Lower leg skin (tissue), 4 donors: Measurements from ENCODE around the gene DDIT4L. TPM values are rescaled to one million over a fixed set of nuclear protein-coding genes. Genes with fewer than 3 reads are reported as not detected.

Experiments
- DNase-seq, 2 donors: peaks; one replicate each; pipeline ENCODE4 v3.0.0-alpha.2; 2019; ENCODE audit warnings: low spot score in 2 of 2
- H3K4me3 ChIP-seq: fragments of 200-600 bp; sonication (generic); 2 replicates; pipeline ENCODE4 v1.5.1; 2017; ENCODE audit warnings: mild to moderate bottlenecking, low read depth; ENCODE audit not compliant: poor library complexity, severe bottlenecking
- POLR2A ChIP-seq, 2 donors: fragments of 450-650 bp; IDR thresholded peaks; one replicate each; pipeline ENCODE4 v1.6.1; 2016 to 2017; ENCODE audit warnings: antibody characterized with exemption in 2 of 2, mild to moderate bottlenecking in 1 of 2, moderate library complexity in 1 of 2
- WGBS, 2 donors: methylation state at CpG; one replicate each; pipeline ENCODE4 v1.1.5; 2018; 5-methylcytosine and 5-hydroxymethylcytosine counted together
- intact Hi-C: fragments of 100-400 bp; cut with DNase I; formaldehyde crosslinking; loops from one replicate; pipeline ENCODE4 v1.15.0; 2023; ENCODE audit warnings: low total_unique reads
- total RNA-seq, 4 donors: library from RNA; depleted of rRNA; stranded (reverse); fragments of >200 nt; gene quantifications; one replicate each; pipeline ENCODE4 v1.1.0, GENCODE V29; 2016
- TF ChIP-seq, protein P1 (sequence below), 3 donors: fragments of 450-650 bp; IDR thresholded peaks; one replicate each; pipeline ENCODE4 v1.5.1; 2016; ENCODE audit warnings: antibody characterized with exemption in 3 of 3, mild to moderate bottlenecking in 3 of 3, moderate library complexity in 2 of 3

DDIT4L gene
- total RNA-seq, 4 donors from 2014 or later, result 0.71 to 8.9 (median 1.7) TPM

DNA sequence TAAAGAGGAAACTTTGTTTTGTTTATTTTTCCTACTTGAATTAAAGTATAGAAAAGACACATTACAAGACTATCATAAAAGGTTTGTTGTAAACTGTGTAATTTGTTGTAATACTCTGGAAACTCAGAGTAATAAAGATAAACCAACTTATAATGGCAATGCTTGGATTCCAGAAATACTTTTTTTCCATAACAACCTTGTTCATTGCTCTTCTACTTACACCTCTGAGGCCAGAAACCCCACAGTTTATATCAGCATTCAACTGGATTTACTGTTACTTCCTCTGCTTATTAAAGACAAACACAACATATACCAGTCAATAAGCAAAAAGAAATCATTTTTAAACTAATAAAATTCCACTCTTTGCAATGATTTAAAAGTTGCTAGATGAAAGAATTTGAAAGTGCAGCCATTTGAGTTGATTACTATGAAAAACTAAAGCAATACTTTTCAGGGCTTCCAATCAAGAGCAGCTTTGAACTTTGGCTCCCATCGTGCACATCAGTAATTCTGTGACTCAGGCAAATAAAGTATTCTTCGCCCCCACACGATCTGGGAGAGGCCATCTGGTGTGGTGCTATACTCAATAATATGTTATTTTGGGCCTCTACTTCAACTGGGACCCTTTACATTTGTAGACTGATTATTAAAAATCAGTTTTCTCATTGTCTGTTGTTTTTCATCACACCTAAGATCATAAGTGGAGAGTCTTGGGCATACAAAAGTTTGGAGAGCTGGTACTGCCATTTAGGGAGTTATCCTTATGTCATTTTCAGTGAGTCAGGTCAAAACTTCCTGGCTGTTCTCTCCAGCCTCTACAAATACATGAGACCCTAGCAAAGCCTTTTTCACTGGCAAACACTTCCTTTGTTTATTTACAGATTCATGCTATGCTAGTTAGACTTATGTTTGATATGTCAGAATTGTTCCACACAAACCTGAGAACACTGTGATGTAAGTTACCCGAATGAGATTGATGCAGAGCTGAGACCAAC is 20.5 kb downstream of the DDIT4L start:
- TF ChIP-seq POLR2A (IDR thresholded peaks at IDR 0.05), result no peak
- TF ChIP-seq, protein P1, sequence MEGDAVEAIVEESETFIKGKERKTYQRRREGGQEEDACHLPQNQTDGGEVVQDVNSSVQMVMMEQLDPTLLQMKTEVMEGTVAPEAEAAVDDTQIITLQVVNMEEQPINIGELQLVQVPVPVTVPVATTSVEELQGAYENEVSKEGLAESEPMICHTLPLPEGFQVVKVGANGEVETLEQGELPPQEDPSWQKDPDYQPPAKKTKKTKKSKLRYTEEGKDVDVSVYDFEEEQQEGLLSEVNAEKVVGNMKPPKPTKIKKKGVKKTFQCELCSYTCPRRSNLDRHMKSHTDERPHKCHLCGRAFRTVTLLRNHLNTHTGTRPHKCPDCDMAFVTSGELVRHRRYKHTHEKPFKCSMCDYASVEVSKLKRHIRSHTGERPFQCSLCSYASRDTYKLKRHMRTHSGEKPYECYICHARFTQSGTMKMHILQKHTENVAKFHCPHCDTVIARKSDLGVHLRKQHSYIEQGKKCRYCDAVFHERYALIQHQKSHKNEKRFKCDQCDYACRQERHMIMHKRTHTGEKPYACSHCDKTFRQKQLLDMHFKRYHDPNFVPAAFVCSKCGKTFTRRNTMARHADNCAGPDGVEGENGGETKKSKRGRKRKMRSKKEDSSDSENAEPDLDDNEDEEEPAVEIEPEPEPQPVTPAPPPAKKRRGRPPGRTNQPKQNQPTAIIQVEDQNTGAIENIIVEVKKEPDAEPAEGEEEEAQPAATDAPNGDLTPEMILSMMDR (IDR thresholded peaks at IDR 0.05), result no peak
- 64 to 66% methylated on average over 4 of the region's 4 CpGs for WGBS, 2 donors
- DNase-seq, result no peak
- intact Hi-C loops, result no loop called here
- H3K4me3 ChIP-seq, result no peak overlapping the region

DNA sequence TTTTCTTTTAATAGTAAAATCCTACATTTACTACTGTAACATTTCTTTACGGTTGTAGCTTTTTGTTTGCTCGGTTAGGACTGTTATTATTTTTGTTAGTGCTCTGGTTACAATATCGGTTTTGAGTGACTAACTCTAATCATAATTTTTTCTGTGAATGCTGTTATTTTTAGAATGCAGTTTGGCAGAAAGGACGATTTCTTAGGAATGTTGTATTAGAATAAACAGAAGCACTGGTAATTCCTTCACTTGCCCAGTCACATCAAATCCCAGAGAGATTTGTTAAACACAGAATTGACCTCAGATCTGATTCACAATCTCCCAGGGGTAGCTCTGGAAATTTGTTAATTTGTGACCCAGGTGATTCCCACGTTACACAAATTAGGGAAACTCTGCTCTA is 21.7 kb downstream of the DDIT4L start:
- no peak overlapping the region for H3K4me3 ChIP-seq
- WGBS, 2 donors, result 21 to 32% methylated on average over 5 of the region's 5 CpGs
- intact Hi-C loops, result no loop called here
- no peak for DNase-seq
- TF ChIP-seq POLR2A (IDR thresholded peaks at IDR 0.05), result no peak
- TF ChIP-seq, protein P1 (IDR thresholded peaks at IDR 0.05), result no peak

GRCh38 chr4:100166297-100167039 is 23.8 kb downstream of the DDIT4L start:
- H3K4me3 ChIP-seq, result no peak overlapping the region
- DNase-seq, result no peak
- 85 to 86% methylated on average over 8 of the region's 8 CpGs for WGBS, 2 donors
- intact Hi-C loops, result no loop called here
- no peak for TF ChIP-seq POLR2A (IDR thresholded peaks at IDR 0.05)
- TF ChIP-seq, protein P1 (IDR thresholded peaks at IDR 0.05), result no peak

- TF ChIP-seq, protein P1 (IDR thresholded peaks at IDR 0.05), result no peak
- TF ChIP-seq POLR2A (IDR thresholded peaks at IDR 0.05), result no peak
- 78 to 86% methylated on average over 1 of the region's 1 CpG for WGBS, 2 donors
- no peak overlapping the region for H3K4me3 ChIP-seq
- DNase-seq, result no peak
- intact Hi-C loops, result no loop called here
Measured at GRCh38 chr4:100165809-100166208, 24.5 kb downstream of the DDIT4L start.

DNA sequence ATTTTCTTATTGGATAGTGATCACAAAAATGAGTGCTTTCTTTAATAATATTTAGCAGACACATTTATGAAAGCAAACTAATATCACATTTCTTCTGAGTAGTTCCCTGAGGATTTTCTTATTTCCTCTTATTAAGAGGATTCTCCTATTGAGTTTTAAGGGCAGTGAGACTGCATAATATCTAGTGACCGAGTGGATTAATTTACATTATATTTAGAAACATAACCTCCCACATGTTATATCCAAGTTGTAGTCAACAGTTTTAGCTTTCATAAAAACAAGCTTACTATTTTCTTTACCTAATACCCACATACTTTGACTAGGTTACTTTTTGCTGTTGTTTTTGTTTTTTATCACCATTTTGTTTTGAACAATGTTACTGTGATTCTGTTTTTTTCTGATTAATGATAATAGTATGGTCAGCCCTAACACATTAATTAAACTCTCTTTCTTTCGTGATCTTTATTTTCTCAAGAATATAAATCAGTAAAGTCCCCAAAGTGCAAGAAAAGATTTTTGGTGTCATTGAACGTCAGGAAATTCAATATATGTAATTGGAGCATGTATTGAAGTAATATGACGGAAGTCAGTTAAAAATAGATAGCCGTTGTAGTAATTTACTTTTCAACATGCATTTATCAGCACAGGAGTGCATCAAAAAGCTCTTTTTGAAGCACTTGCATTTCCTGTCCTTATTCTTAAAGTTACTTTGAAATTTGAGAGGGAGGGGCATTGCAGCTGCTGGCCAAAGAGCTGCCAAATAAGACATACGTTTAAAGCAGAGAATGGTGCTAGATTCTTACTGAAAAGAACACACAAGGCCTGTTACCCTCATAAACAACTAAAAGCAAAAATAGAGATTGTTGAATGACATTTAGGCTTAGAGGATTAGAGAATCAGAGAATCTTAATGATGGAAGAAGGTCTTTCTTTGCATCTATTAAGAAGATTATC is 25.2 kb downstream of the DDIT4L start:
- intact Hi-C loops, result no loop called here
- DNase-seq, result no peak
- TF ChIP-seq, protein P1 (IDR thresholded peaks at IDR 0.05), result no peak
- TF ChIP-seq POLR2A (IDR thresholded peaks at IDR 0.05), result no peak
- 42 to 51% methylated on average over 6 of the region's 6 CpGs for WGBS, 2 donors
- no peak overlapping the region for H3K4me3 ChIP-seq
